ENCODE data around the gene HOXC6. TPM values are rescaled to one million over a fixed set of nuclear protein-coding genes. Genes with fewer than 3 reads are reported as not detected.

The HOXC6 gene
- total and polyA plus RNA-seq, 2 of the 8 experiments (the other 6 are each of a cell fraction or from before 2014, with no cell fraction given) = not detected

GRCh38 chr12:54045868-54046521 lies 17.8 kb downstream of the HOXC6 start:
- Histone ChIP-seq H4K91ac (replicated peaks; ENCODE audit: insufficient read length, low read length) (no peak overlapping the region), H3K4me2 (ENCODE audit: insufficient read depth in 1 of 2, low read depth in 2 of 2, low read length in 2 of 2) (no peak overlapping the region), H2BK15ac (ENCODE audit: low read length) (no peak overlapping the region), H3K23me2 (ENCODE audit: low read depth, low read length) (no peaks in the 10 kb centered on the region; the same call in 1 of the 2 replicates), H2BK5ac (ENCODE audit: low read depth, low read length) (no peak overlapping the region), H3K27ac (ENCODE audit: low read depth, low read length) (no peak overlapping the region), H3K23ac (ENCODE audit: insufficient read length) (no peak overlapping the region), H2AFZ (ENCODE audit: low read length) (no peak overlapping the region), H2BK12ac (ENCODE audit: low read depth, low read length) (no peak overlapping the region), H3K9ac (replicated peaks in 1 of 4; ENCODE audit: extremely low read depth in 1 of 4, low read depth in 3 of 4, low read length in 3 of 4) (no peak overlapping the region), H3K27me3 (replicated peaks in 1 of 4; ENCODE audit: control insufficient read depth in 3 of 4, extremely low read depth in 1 of 4, insufficient read depth in 3 of 4, low read length in 3 of 4) (peaks cover 96 to 100% (median 99%) of the 10 kb centered on the region in 4 experiments), H3K4me1 (replicated peaks in 1 of 4; ENCODE audit: control insufficient read depth in 3 of 4, insufficient read depth in 4 of 4, low read length in 3 of 4) (peaks cover 0 to 4% (median 3%) of the 10 kb centered on the region in 4 experiments; a peak in 5 of 7 replicates), H3K79me2 (ENCODE audit: control insufficient read depth in 1 of 2, insufficient read depth in 2 of 2, low read length in 2 of 2) (no peaks in the 10 kb centered on the region), H3K79me1 (ENCODE audit: low read depth, low read length) (no peaks in the 10 kb centered on the region), H3K4me3 (ENCODE audit: extremely low read depth in 1 of 4, insufficient read depth in 2 of 4, low read depth in 3 of 4, low read length in 4 of 4) (no peak overlapping the region), H3K14ac (ENCODE audit: insufficient read length) (no peak overlapping the region), H3K9me3 (ENCODE audit: insufficient read depth in 2 of 2, low read depth in 1 of 2, low read length in 1 of 2) (no peaks in the 10 kb centered on the region), H3K4ac (replicated peaks; ENCODE audit: insufficient read length, low read depth, low read length) (no peak overlapping the region), H3K56ac (replicated peaks; ENCODE audit: insufficient read length, low read depth, low read length) (no peak overlapping the region), H4K20me1 (replicated peaks in 1 of 2; ENCODE audit: control insufficient read depth in 1 of 2, insufficient read depth in 2 of 2, low read length in 2 of 2) (peaks cover 14 to 16% of the 10 kb centered on the region in 2 experiments), H2BK120ac (replicated peaks; ENCODE audit: low read depth, low read length) (no peak overlapping the region), H3K18ac (ENCODE audit: extremely low read depth, low read length) (no peak overlapping the region), H2BK20ac (ENCODE audit: low read length) (no peak overlapping the region), H2AK5ac (ENCODE audit: low read depth, low read length) (no peak overlapping the region), H3K36me3 (ENCODE audit: control insufficient read depth in 2 of 4, insufficient read depth in 4 of 4, low read length in 3 of 4) (peaks cover 0 to 9% (median 0%) of the 10 kb centered on the region in 4 experiments; a peak in 1 of 8 replicates), H4K5ac (ENCODE audit: insufficient read length, low read depth, low read length) (no peak overlapping the region), H4K8ac (ENCODE audit: extremely low read depth, insufficient read depth, low read length) (no peak overlapping the region)
- 36% methylated on average over 16 of the region's 16 CpGs; no CpG with 5 or more reads in 1 of the 2 experiments for WGBS, 2 experiments (ENCODE audit: extremely low coverage in 1 of 2, insufficient coverage in 1 of 2, insufficient read length in 1 of 2, insufficient replicate concordance in 2 of 2, low coverage in 1 of 2, low lambda C conversion rate in 2 of 2, missing lambda C conversion rate in 1 of 2)
- CTCF ChIA-PET (ENCODE audit: partially characterized antibody) = interaction anchor here (0.6 to 20.0 kb wide), 7 partner anchors 10 to 335 kb away, joined by 3 to 339 read pairs (median 4); partner anchors contain the start of genes HOXC10 and SMUG1
- TF ChIP-seq TEAD4 (IDR thresholded peaks at IDR 0.05; ENCODE audit: low read depth, low read length) (no peak), EGR1 (IDR thresholded peaks at IDR 0.05; ENCODE audit: borderline replicate concordance, low read depth, low read length) (no peak), RNF2 (IDR thresholded peaks at IDR 0.05; ENCODE audit: borderline replicate concordance, low read depth, low read length, missing control alignments, poor library complexity, severe bottlenecking) (peak; percentile 88), CBX8 (IDR thresholded peaks at IDR 0.05; ENCODE audit: borderline replicate concordance, low read depth, low read length) (peak; percentile 52; the same call in 1 of the 2 replicates), RAD21 (IDR thresholded peaks at IDR 0.05 in 1 of 2, conservative IDR thresholded peaks at IDR 0.05 in 1 of 2; ENCODE audit: low read depth in 2 of 2, low read length in 2 of 2) (no peak)
- DNase-seq (ENCODE audit: low read depth in 1 of 2, low spot score in 2 of 2) (no peak), FAIRE-seq (no peak)
- POLR2A ChIA-PET (ENCODE audit: partially characterized antibody) = no interaction called here

All from H1 (cell line).